Measurements from ENCODE around the gene UBE2S.
A peak's percentile ranks its signal among the peaks of the same experiment; 100 is the strongest.

The UBE2S gene

GRCh38 chr19:55386493-55386971, 21.1 kb downstream of the UBE2S start:
- Histone ChIP-seq H3K4me1 (peaks cover 3% of the 10 kb centered on the region; the same call in 1 of the 2 replicates), H3K4me3 (ENCODE audit: low read depth, low read length) (peak overlapping the region; percentile 86), H3K27me3 (no peaks in the 10 kb centered on the region), H3K9me3 (no peaks in the 10 kb centered on the region), H3K36me3 (peaks cover 54% of the 10 kb centered on the region)
- no peak for TF ChIP-seq CTCF (IDR thresholded peaks at IDR 0.05; ENCODE audit: low read depth, low read length)
- DNase-seq = no peak

- Histone ChIP-seq H3K4me3 (ENCODE audit: low read depth, low read length) (peak within 1 kb of the TSS; percentile 86), H3K9me3 (no peaks in the 10 kb centered on the region), H3K27me3 (no peaks in the 10 kb centered on the region), H3K36me3 (peaks cover 47% of the 10 kb centered on the region), H3K4me1 (peaks cover 3% of the 10 kb centered on the region; the same call in 1 of the 2 replicates)
- DNase-seq = peak; percentile 99
- no peak for TF ChIP-seq CTCF (IDR thresholded peaks at IDR 0.05; ENCODE audit: low read depth, low read length)
Observed at GRCh38 chr19:55385724-55386492, 21.7 kb downstream of the UBE2S start, which contains the start of gene RPL28. TSS of gene RPL28 (plus strand) at chr19:55385932. CDS start at chr19:55386358, 426 bp downstream.

- Histone ChIP-seq H3K4me1 (peaks cover 3% of the 10 kb centered on the region; the same call in 1 of the 2 replicates), H3K9me3 (no peaks in the 10 kb centered on the region), H3K4me3 (ENCODE audit: low read depth, low read length) (peak overlapping the region; percentile 86), H3K27me3 (no peaks in the 10 kb centered on the region), H3K36me3 (peaks cover 39% of the 10 kb centered on the region)
- TF ChIP-seq CTCF (IDR thresholded peaks at IDR 0.05; ENCODE audit: low read depth, low read length) = no peak
- DNase-seq = peak; percentile 96
Observed at GRCh38 chr19:55384920-55385723, 22.5 kb downstream of the UBE2S start.

- Histone ChIP-seq H3K9me3 (no peaks in the 10 kb centered on the region), H3K27me3 (no peaks in the 10 kb centered on the region), H3K4me1 (peaks cover 3% of the 10 kb centered on the region; the same call in 1 of the 2 replicates), H3K36me3 (peaks cover 33% of the 10 kb centered on the region), H3K4me3 (ENCODE audit: low read depth, low read length) (peak within 1 kb of the TSS; percentile 86)
- DNase-seq = no peak
- TF ChIP-seq CTCF (IDR thresholded peaks at IDR 0.05; ENCODE audit: low read depth, low read length) = no peak
Observed at GRCh38 chr19:55384131-55384919, 23.3 kb downstream of the UBE2S start, which contains the start of gene TMEM238. TSS of gene TMEM238 (minus strand) at chr19:55384292. CDS start at chr19:55384259, 33 bp downstream.

- H3K36me3 ChIP-seq = peaks cover 25% of the 10 kb centered on the region
- H3K27me3 ChIP-seq = no peaks in the 10 kb centered on the region
- no peak for TF ChIP-seq CTCF (IDR thresholded peaks at IDR 0.05; ENCODE audit: low read depth, low read length)
- peaks cover 6% of the 10 kb centered on the region; the same call in 1 of the 2 replicates for H3K4me1 ChIP-seq
- no peaks in the 10 kb centered on the region for H3K9me3 ChIP-seq
- DNase-seq = peak; percentile 79
- H3K4me3 ChIP-seq (ENCODE audit: low read depth, low read length) = peak overlapping the region; percentile 86
Observed at GRCh38 chr19:55383279-55384130, 24.1 kb downstream of the UBE2S start.
